CD14-positive monocyte (primary cell): ENCODE data around the gene C17orf67. TPM values are rescaled to one million over a fixed set of nuclear protein-coding genes. Genes with fewer than 3 reads are reported as not detected.

Source experiments
- DNase-seq, 3 donors: peaks; one replicate each; pipeline ENCODE4 v3.0.0-alpha.2; 2011 to 2022
- H2AFZ ChIP-seq: 2 replicates; pipeline ENCODE4 v1.6.0; 2012; ENCODE audit warnings: mild to moderate bottlenecking, low read depth, low read length, inconsistent platforms; ENCODE audit not compliant: insufficient read depth, poor library complexity, severe bottlenecking
- H3K27ac ChIP-seq, 2 donors: 1 replicate in 1 of 2; 2 replicates in 1 of 2; pipeline ENCODE4 v1.5.1; 2012 to 2013; ENCODE audit warnings: low read length in 2 of 2, control low read depth in 1 of 2, inconsistent platforms in 1 of 2, low read depth in 1 of 2, mild to moderate bottlenecking in 1 of 2
- H3K27me3 ChIP-seq, 2 donors: one replicate each; pipeline versions ENCODE4 v1.6.0 to v1.6.1; 2011 to 2013; ENCODE audit warnings: low read length in 2 of 2; ENCODE audit not compliant: control insufficient read depth in 2 of 2, insufficient read depth in 2 of 2
- H3K36me3 ChIP-seq, 2 donors: replicated peaks in 1 of 2; 1 replicate in 1 of 2; 2 replicates in 1 of 2; pipeline versions ENCODE4 v1.5.1 to v1.6.1; 2012 to 2013; ENCODE audit warnings: low read length in 2 of 2, control low read depth in 1 of 2, inconsistent platforms in 1 of 2, mild to moderate bottlenecking in 1 of 2; ENCODE audit not compliant: insufficient read depth in 2 of 2, control insufficient read depth in 1 of 2
- H3K4me1 ChIP-seq, 2 donors: 1 replicate in 1 of 2; 2 replicates in 1 of 2; pipeline versions ENCODE4 v1.5.1 to v1.6.1; 2012 to 2013; ENCODE audit warnings: low read length in 2 of 2, control low read depth in 1 of 2, inconsistent platforms in 1 of 2, mild to moderate bottlenecking in 1 of 2, moderate library complexity in 1 of 2; ENCODE audit not compliant: insufficient read depth in 2 of 2, control insufficient read depth in 1 of 2
- H3K4me2 ChIP-seq: replicated peaks from 2 replicates; pipeline ENCODE3; 2012; ENCODE audit warnings: low read length, moderate library complexity, mild to moderate bottlenecking; ENCODE audit not compliant: poor library complexity, severe bottlenecking; ENCODE audit errors: extremely low read depth
- H3K4me3 ChIP-seq, 3 experiments: fragments of 200-600 bp in 1 of 3; sonication (generic) in 1 of 3; replicated peaks in 1 of 3; 1 replicate in 2 of 3; 2 replicates in 1 of 3; pipeline ENCODE4 v1.5.1; 2011 to 2013; ENCODE audit warnings: low read length in 3 of 3, mild to moderate bottlenecking in 3 of 3, control low read depth in 2 of 3, low read depth in 2 of 3, inconsistent platforms in 1 of 3, moderate library complexity in 1 of 3
- H3K79me2 ChIP-seq: 2 replicates; pipeline ENCODE4 v1.6.0; 2012; ENCODE audit warnings: mild to moderate bottlenecking, control low read depth, inconsistent platforms, low read length, moderate library complexity; ENCODE audit not compliant: insufficient read depth
- H3K9ac ChIP-seq: 2 replicates; pipeline ENCODE4 v1.6.0; 2017; ENCODE audit warnings: low read length, mild to moderate bottlenecking; ENCODE audit not compliant: insufficient read depth, poor library complexity, severe bottlenecking
- H3K9me3 ChIP-seq, 2 donors: replicated peaks in 1 of 2; 1 replicate in 1 of 2; 2 replicates in 1 of 2; pipeline versions ENCODE4 v1.5.1 to v1.6.1; 2012 to 2013; ENCODE audit warnings: low read length in 2 of 2, control low read depth in 1 of 2; ENCODE audit not compliant: control insufficient read depth in 1 of 2, insufficient read depth in 1 of 2
- H4K20me1 ChIP-seq: 2 replicates; pipeline ENCODE4 v1.6.0; 2012; ENCODE audit warnings: mild to moderate bottlenecking, low read length, control low read depth, moderate library complexity; ENCODE audit not compliant: insufficient read depth
- H3K27ac Mint-ChIP-seq, 7 donors: one replicate each; pipeline ENCODE4 v1.8.0; 2020; ENCODE audit warnings: mild to moderate bottlenecking in 7 of 7, mixed read lengths in 7 of 7, moderate library complexity in 6 of 7, inconsistent platforms in 2 of 7
- H3K27me3 Mint-ChIP-seq, 3 donors: one replicate each; pipeline ENCODE4 v1.8.0; 2021 to 2022; ENCODE audit warnings: low read depth in 3 of 3, mild to moderate bottlenecking in 3 of 3, mixed read lengths in 3 of 3, moderate library complexity in 3 of 3, inconsistent platforms in 1 of 3
- H3K36me3 Mint-ChIP-seq, 2 donors: one replicate each; pipeline ENCODE4 v1.8.0; 2020; ENCODE audit warnings: mixed read lengths in 2 of 2, inconsistent platforms in 1 of 2, mild to moderate bottlenecking in 1 of 2
- H3K4me1 Mint-ChIP-seq: one replicate; pipeline ENCODE4 v1.8.0; 2020; ENCODE audit warnings: mild to moderate bottlenecking, mixed read lengths
- H3K4me3 Mint-ChIP-seq, 2 donors: one replicate each; pipeline ENCODE4 v1.8.0; 2020; ENCODE audit warnings: mild to moderate bottlenecking in 2 of 2, mixed read lengths in 2 of 2, moderate library complexity in 1 of 2
- H3K9me3 Mint-ChIP-seq, 7 donors: one replicate each; pipeline ENCODE4 v1.8.0; 2020 to 2022; ENCODE audit warnings: mixed read lengths in 7 of 7, mild to moderate bottlenecking in 6 of 7, moderate library complexity in 6 of 7, inconsistent platforms in 2 of 7
- CTCF ChIP-seq: fragments of 200-600 bp; IDR thresholded peaks from one replicate; pipeline ENCODE4 v1.8.0; 2022; ENCODE audit warnings: antibody characterized with exemption, mild to moderate bottlenecking
- WGBS: methylation state at CpG from one replicate; pipeline ENCODE4 v1.1.5; 2013; ENCODE audit warnings: missing lambda C conversion rate; ENCODE audit not compliant: insufficient coverage; 5-methylcytosine and 5-hydroxymethylcytosine counted together
- intact Hi-C, 2 donors: fragments of 100-400 bp; cut with micrococcal nuclease; formaldehyde crosslinking; loops; one replicate each; pipeline versions ENCODE4 v1.15.0 to v1.15.1; 2023
- polyA plus RNA-seq, 3 donors: library from polyadenylated mRNA; depleted of rRNA in 1 of 3; unstranded in 2 of 3; stranded (reverse) in 1 of 3; fragments of 300-500 nt in 2 of 3; fragments of >200 nt in 1 of 3; fragmentation: Illumina TruSeq in 2 of 3; gene quantifications; 1 replicate in 2 of 3; 2 replicates in 1 of 3; pipeline ENCODE4 v1.2.3, GENCODE V29; 2012 to 2021

Gene C17orf67
- polyA plus RNA-seq, 3 donors, result 0.56 to 0.57 (median 0.56) TPM

GRCh38 chr17:56880571-56880970 is 46.9 kb upstream of the C17orf67 start:
- peak overlapping the region in 1 of 3 experiments; percentile 8 for H3K4me3 ChIP-seq
- peaks cover 0 to 14% of the 10 kb centered on the region in 2 donors for H3K9me3 ChIP-seq
- Mint-ChIP-seq H3K4me1 (peaks cover 59% of the 10 kb centered on the region), H3K9me3 (peaks cover 5 to 20% (median 16%) of the 10 kb centered on the region in 7 donors), H3K27ac (peak overlapping the region; percentile 55 to 83 (median 77)), H3K27me3 (no peaks in the 10 kb centered on the region), H3K36me3 (peaks cover 19 to 20% of the 10 kb centered on the region in 2 donors), H3K4me3 (peak overlapping the region; percentile 20 to 66)
- H3K4me2 ChIP-seq, result peak overlapping the region; percentile 47
- H3K36me3 ChIP-seq, result peaks cover 0 to 10% of the 10 kb centered on the region in 2 donors
- peak overlapping the region; percentile 47 for H3K9ac ChIP-seq
- DNase-seq, result no peak
- no peaks in the 10 kb centered on the region for H3K27me3 ChIP-seq
- H3K79me2 ChIP-seq, result no peaks in the 10 kb centered on the region
- no peak overlapping the region for H2AFZ ChIP-seq
- peaks cover 20% of the 10 kb centered on the region for H4K20me1 ChIP-seq
- intact Hi-C loops, result no loop called here
- H3K4me1 ChIP-seq, result peaks cover 38 to 58% of the 10 kb centered on the region in 2 donors
- no peak for TF ChIP-seq CTCF
- peak overlapping the region in 1 of 2 donors; percentile 45 for H3K27ac ChIP-seq
- 0% methylated on average over 1 of the region's 8 CpGs for WGBS

GRCh38 chr17:56880133-56880532 is 46.4 kb upstream of the C17orf67 start:
- TF ChIP-seq CTCF, result no peak
- Histone ChIP-seq H3K9me3 (peaks cover 0 to 14% of the 10 kb centered on the region in 2 donors), H3K9ac (peak overlapping the region; percentile 47), H3K4me2 (peak overlapping the region; percentile 47), H2AFZ (no peak overlapping the region), H4K20me1 (peaks cover 18% of the 10 kb centered on the region), H3K27me3 (no peaks in the 10 kb centered on the region), H3K4me1 (peaks cover 38 to 58% of the 10 kb centered on the region in 2 donors), H3K36me3 (peaks cover 0 to 5% of the 10 kb centered on the region in 2 donors), H3K79me2 (no peaks in the 10 kb centered on the region), H3K4me3 (peak overlapping the region in 1 of 3 experiments; percentile 8), H3K27ac (peak overlapping the region in 1 of 2 donors; percentile 45)
- Mint-ChIP-seq H3K4me1 (peaks cover 55% of the 10 kb centered on the region), H3K4me3 (peak overlapping the region in 1 of 2 donors; percentile 66), H3K9me3 (peaks cover 5 to 20% (median 16%) of the 10 kb centered on the region in 7 donors), H3K27me3 (no peaks in the 10 kb centered on the region), H3K27ac (peak overlapping the region; percentile 55 to 83 (median 77)), H3K36me3 (peaks cover 16 to 20% of the 10 kb centered on the region in 2 donors)
- 0% methylated on average over 1 of the region's 3 CpGs for WGBS
- peak; percentile 18 to 35 (median 25) for DNase-seq
- intact Hi-C loops, result no loop called here
